Thymus (tissue), 11 donors: Measurements from ENCODE around the gene TTC21A. TPM values are rescaled to one million over a fixed set of nuclear protein-coding genes. Genes with fewer than 3 reads are reported as not detected.
A peak's percentile ranks its signal among the peaks of the same experiment; 100 is the strongest.

Experiments
- DNase-seq, 9 donors: peaks; one replicate each; pipeline ENCODE4 v3.0.0-alpha.2; 2013; ENCODE audit warnings: low spot score in 9 of 9, low read depth in 6 of 9, missing footprints in 1 of 9
- H3K27ac ChIP-seq, 2 donors: one replicate each; pipeline ENCODE4 v1.5.1; 2013; ENCODE audit warnings: control low read depth in 1 of 2, low read depth in 1 of 2, low read length in 1 of 2, mild to moderate bottlenecking in 1 of 2, moderate library complexity in 1 of 2
- H3K27me3 ChIP-seq, 2 donors: one replicate each; pipeline ENCODE4 v1.5.1; 2013; ENCODE audit warnings: low read length in 1 of 2; ENCODE audit not compliant: control insufficient read depth in 2 of 2, insufficient read depth in 1 of 2
- H3K36me3 ChIP-seq, 2 donors: one replicate each; pipeline ENCODE4 v1.5.1; 2013; ENCODE audit warnings: low read length in 1 of 2, mild to moderate bottlenecking in 1 of 2, moderate library complexity in 1 of 2; ENCODE audit not compliant: control insufficient read depth in 2 of 2, insufficient read depth in 2 of 2
- H3K4me1 ChIP-seq, 2 donors: one replicate each; pipeline ENCODE4 v1.5.1; 2013; ENCODE audit warnings: low read length in 2 of 2; ENCODE audit not compliant: control insufficient read depth in 2 of 2, insufficient read depth in 2 of 2
- H3K4me3 ChIP-seq, 2 donors: one replicate each; pipeline ENCODE4 v1.5.1; 2013; ENCODE audit warnings: low read length in 2 of 2, control low read depth in 1 of 2, mild to moderate bottlenecking in 1 of 2
- H3K9me3 ChIP-seq, 2 donors: one replicate each; pipeline ENCODE4 v1.5.1; 2013; ENCODE audit warnings: low read length in 1 of 2, mild to moderate bottlenecking in 1 of 2; ENCODE audit not compliant: control insufficient read depth in 2 of 2, insufficient read depth in 1 of 2
- WGBS: extraction: QIAGEN DNeasy Blood & Tissue Kit; methylation state at CpG from one replicate; pipeline ENCODE4 v1.1.7; 2013; 5-methylcytosine and 5-hydroxymethylcytosine counted together
- polyA plus RNA-seq: library from polyadenylated mRNA; stranded (reverse); fragments of 200-250 nt; gene quantifications from one replicate; pipeline ENCODE4 v1.2.3, GENCODE V29; 2013
- total RNA-seq: library from RNA; stranded (reverse); fragments of 120-200 nt; gene quantifications from one replicate; pipeline ENCODE4 v1.2.4, GENCODE V29; 2013
- donor health status: healthy.

Gene TTC21A
- total and polyA plus RNA-seq, 2 donors, result 1.3 to 12.3 TPM

GRCh38 chr3:39122813-39123212 is 15.3 kb downstream of the TTC21A start:
- H3K4me1 ChIP-seq, result peaks cover 10 to 17% of the 10 kb centered on the region in 2 donors
- no peaks in the 10 kb centered on the region for H3K27me3 ChIP-seq
- DNase-seq, result no peak
- H3K9me3 ChIP-seq, result no peaks in the 10 kb centered on the region
- no peak overlapping the region for H3K4me3 ChIP-seq
- no peaks in the 10 kb centered on the region for H3K36me3 ChIP-seq
- H3K27ac ChIP-seq, result no peak overlapping the region
- WGBS, result 97% methylated on average over 1 of the region's 1 CpG

- Histone ChIP-seq H3K4me3 (no peak overlapping the region), H3K27me3 (no peaks in the 10 kb centered on the region), H3K4me1 (peaks cover 14 to 26% of the 10 kb centered on the region in 2 donors), H3K9me3 (no peaks in the 10 kb centered on the region), H3K27ac (no peak overlapping the region), H3K36me3 (no peaks in the 10 kb centered on the region)
- DNase-seq, result no peak
- WGBS, result 95% methylated on average over 5 of the region's 5 CpGs
Observed at GRCh38 chr3:39124876-39125840, 17.7 kb downstream of the TTC21A start.

- H3K27me3 ChIP-seq, result no peaks in the 10 kb centered on the region
- H3K4me3 ChIP-seq, result no peak overlapping the region
- no peaks in the 10 kb centered on the region for H3K36me3 ChIP-seq
- 88% methylated on average over 12 of the region's 12 CpGs for WGBS
- no peaks in the 10 kb centered on the region for H3K9me3 ChIP-seq
- DNase-seq, result no peak
- H3K27ac ChIP-seq, result no peak overlapping the region
- peaks cover 14 to 28% of the 10 kb centered on the region in 2 donors for H3K4me1 ChIP-seq
Observed at GRCh38 chr3:39125841-39126500, 18.5 kb downstream of the TTC21A start.

GRCh38 chr3:39126532-39127071 is 19.1 kb downstream of the TTC21A start:
- DNase-seq, result peak in 1 of 9 donors; percentile 60
- H3K27ac ChIP-seq, result no peak overlapping the region
- WGBS, result 46% methylated on average over 6 of the region's 6 CpGs
- H3K27me3 ChIP-seq, result no peaks in the 10 kb centered on the region
- H3K4me1 ChIP-seq, result peaks cover 14 to 28% of the 10 kb centered on the region in 2 donors
- H3K9me3 ChIP-seq, result no peaks in the 10 kb centered on the region
- H3K4me3 ChIP-seq, result no peak overlapping the region
- H3K36me3 ChIP-seq, result no peaks in the 10 kb centered on the region

- Histone ChIP-seq H3K4me1 (peaks cover 14 to 28% of the 10 kb centered on the region in 2 donors), H3K4me3 (no peak overlapping the region), H3K27ac (peak overlapping the region in 1 of 2 donors; percentile 21), H3K27me3 (no peaks in the 10 kb centered on the region), H3K9me3 (no peaks in the 10 kb centered on the region), H3K36me3 (no peaks in the 10 kb centered on the region)
- WGBS, result 69% methylated on average over 7 of the region's 7 CpGs
- peak in 1 of 9 donors; percentile 20 for DNase-seq
Observed at GRCh38 chr3:39127269-39127907, 19.9 kb downstream of the TTC21A start.

- H3K27ac ChIP-seq, result peak overlapping the region in 1 of 2 donors; percentile 21
- WGBS, result 4% methylated on average over 1 of the region's 1 CpG
- H3K9me3 ChIP-seq, result no peaks in the 10 kb centered on the region
- no peak overlapping the region for H3K4me3 ChIP-seq
- H3K36me3 ChIP-seq, result no peaks in the 10 kb centered on the region
- peak in 2 of 9 donors; percentile 47 to 71 for DNase-seq
- H3K4me1 ChIP-seq, result peaks cover 14 to 28% of the 10 kb centered on the region in 2 donors
- no peaks in the 10 kb centered on the region for H3K27me3 ChIP-seq
Observed at GRCh38 chr3:39127908-39128304, 20.4 kb downstream of the TTC21A start.

GRCh38 chr3:39128951-39129350 is 21.5 kb downstream of the TTC21A start:
- H3K4me1 ChIP-seq, result peaks cover 14 to 28% of the 10 kb centered on the region in 2 donors
- H3K9me3 ChIP-seq, result peaks cover 0 to under 1% of the 10 kb centered on the region in 2 donors
- H3K36me3 ChIP-seq, result no peaks in the 10 kb centered on the region
- no peaks in the 10 kb centered on the region for H3K27me3 ChIP-seq
- no peak overlapping the region for H3K4me3 ChIP-seq
- no peak for DNase-seq
- H3K27ac ChIP-seq, result no peak overlapping the region
- over 99% methylated on average over 7 of the region's 7 CpGs for WGBS

- H3K4me3 ChIP-seq, result no peak overlapping the region
- no peak overlapping the region for H3K27ac ChIP-seq
- no peaks in the 10 kb centered on the region for H3K27me3 ChIP-seq
- peaks cover 0 to 5% of the 10 kb centered on the region in 2 donors for H3K9me3 ChIP-seq
- DNase-seq, result no peak
- H3K36me3 ChIP-seq, result no peaks in the 10 kb centered on the region
- peaks cover 14 to 31% of the 10 kb centered on the region in 2 donors for H3K4me1 ChIP-seq
- 97% methylated on average over 6 of the region's 6 CpGs for WGBS
Observed at GRCh38 chr3:39130026-39130425, 22.5 kb downstream of the TTC21A start.
